ENCODE data around the gene BLMH.

- TF ChIP-seq SUZ12 (IDR thresholded peaks at IDR 0.05; ENCODE audit: extremely low read depth, insufficient read depth, insufficient read length) (no peak), YY1 (IDR thresholded peaks at IDR 0.05; ENCODE audit: insufficient read depth, insufficient read length) (no peak)
Observed at GRCh38 chr17:30323895-30324319, 32.2 kb upstream of the BLMH start.

Measured in NT2/D1 (cell line).